ENCODE results near the gene CRYGN.

The CRYGN gene

GRCh38 chr7:151457534-151457933 is 17.6 kb upstream of the CRYGN start:
- H3K9ac ChIP-seq (ENCODE audit: low read depth, low read length, poor library complexity): no peak overlapping the region
- no peak overlapping the region for H2BK5ac ChIP-seq (ENCODE audit: low read length)
- no peak overlapping the region for H3K4me2 ChIP-seq (ENCODE audit: insufficient read depth, low read length, poor library complexity, severe bottlenecking)
- H3K4ac ChIP-seq (ENCODE audit: low read length): no peak overlapping the region
- H2BK12ac ChIP-seq (ENCODE audit: low read length): no peak overlapping the region
- H2BK15ac ChIP-seq (ENCODE audit: low read length): no peak overlapping the region
- no peaks in the 10 kb centered on the region for H3K36me3 ChIP-seq (replicated peaks in 1 of 2; ENCODE audit: control insufficient read depth in 2 of 2, insufficient read depth in 2 of 2, low read length in 2 of 2)
- H3K14ac ChIP-seq (ENCODE audit: low read length): no peak overlapping the region
- H3K23ac ChIP-seq (ENCODE audit: low read depth, low read length, poor library complexity): no peak overlapping the region
- no peaks in the 10 kb centered on the region for H3K27me3 ChIP-seq (ENCODE audit: control insufficient read depth in 3 of 3, insufficient read depth in 3 of 3, low read depth in 1 of 3, low read length in 3 of 3)
- no peaks in the 10 kb centered on the region for H3K79me1 ChIP-seq (ENCODE audit: low read depth, low read length)
- H2AK5ac ChIP-seq (ENCODE audit: low read depth, low read length): no peak overlapping the region
- H2AFZ ChIP-seq (ENCODE audit: low read length): no peak overlapping the region
- DNase-seq (ENCODE audit: low spot score): no peak
- no peak overlapping the region for H3K27ac ChIP-seq (replicated peaks; ENCODE audit: low read length)
- WGBS, 2 donors (ENCODE audit: extremely low coverage in 2 of 2, insufficient read length in 2 of 2, insufficient replicate concordance in 1 of 2): no CpG with 5 or more reads among the region's 6 CpGs
- H3K9me3 ChIP-seq (replicated peaks in 1 of 2; ENCODE audit: control insufficient read depth in 2 of 2, insufficient read depth in 1 of 2, low read depth in 1 of 2, low read length in 2 of 2): peaks cover 4 to 13% of the 10 kb centered on the region in 2 donors
- no peak overlapping the region for H2BK120ac ChIP-seq (ENCODE audit: low read depth, low read length)
- peaks cover 15 to 32% of the 10 kb centered on the region in 2 donors for H3K4me1 ChIP-seq (ENCODE audit: control insufficient read depth in 2 of 2, insufficient read depth in 1 of 2, low read depth in 1 of 2, low read length in 2 of 2)
- H4K91ac ChIP-seq (ENCODE audit: low read depth, low read length, poor library complexity): no peak overlapping the region
- no peak overlapping the region for H4K8ac ChIP-seq (ENCODE audit: low read depth, low read length)
- H3K4me3 ChIP-seq (ENCODE audit: low read length in 2 of 2): no peak overlapping the region
- H3K18ac ChIP-seq (ENCODE audit: low read length): no peak overlapping the region

GRCh38 chr7:151456782-151457181 is 16.8 kb upstream of the CRYGN start:
- no peak overlapping the region for H2BK12ac ChIP-seq (ENCODE audit: low read length)
- no peak overlapping the region for H3K4me3 ChIP-seq (ENCODE audit: low read length in 2 of 2)
- H3K18ac ChIP-seq (ENCODE audit: low read length): peak overlapping the region; percentile 7
- peaks cover 15 to 32% of the 10 kb centered on the region in 2 donors for H3K4me1 ChIP-seq (ENCODE audit: control insufficient read depth in 2 of 2, insufficient read depth in 1 of 2, low read depth in 1 of 2, low read length in 2 of 2)
- H2AFZ ChIP-seq (ENCODE audit: low read length): no peak overlapping the region
- H2BK5ac ChIP-seq (ENCODE audit: low read length): no peak overlapping the region
- H3K79me1 ChIP-seq (ENCODE audit: low read depth, low read length): no peaks in the 10 kb centered on the region
- H3K27me3 ChIP-seq (ENCODE audit: control insufficient read depth in 3 of 3, insufficient read depth in 3 of 3, low read depth in 1 of 3, low read length in 3 of 3): peaks cover 0 to 2% (median 0%) of the 10 kb centered on the region in 3 experiments
- H3K14ac ChIP-seq (ENCODE audit: low read length): no peak overlapping the region
- no CpG with 5 or more reads among the region's 4 CpGs for WGBS, 2 donors (ENCODE audit: extremely low coverage in 2 of 2, insufficient read length in 2 of 2, insufficient replicate concordance in 1 of 2)
- no peak overlapping the region for H3K4ac ChIP-seq (ENCODE audit: low read length)
- peaks cover 0 to 8% of the 10 kb centered on the region in 2 donors for H3K9me3 ChIP-seq (replicated peaks in 1 of 2; ENCODE audit: control insufficient read depth in 2 of 2, insufficient read depth in 1 of 2, low read depth in 1 of 2, low read length in 2 of 2)
- no peak overlapping the region for H3K4me2 ChIP-seq (ENCODE audit: insufficient read depth, low read length, poor library complexity, severe bottlenecking)
- no peak overlapping the region for H4K8ac ChIP-seq (ENCODE audit: low read depth, low read length)
- no peak overlapping the region for H3K23ac ChIP-seq (ENCODE audit: low read depth, low read length, poor library complexity)
- H3K27ac ChIP-seq (replicated peaks; ENCODE audit: low read length): no peak overlapping the region
- no peak overlapping the region for H2BK120ac ChIP-seq (ENCODE audit: low read depth, low read length)
- H2BK15ac ChIP-seq (ENCODE audit: low read length): no peak overlapping the region
- H3K9ac ChIP-seq (ENCODE audit: low read depth, low read length, poor library complexity): no peak overlapping the region
- H2AK5ac ChIP-seq (ENCODE audit: low read depth, low read length): no peak overlapping the region
- H3K36me3 ChIP-seq (replicated peaks in 1 of 2; ENCODE audit: control insufficient read depth in 2 of 2, insufficient read depth in 2 of 2, low read length in 2 of 2): no peaks in the 10 kb centered on the region
- DNase-seq (ENCODE audit: low spot score): no peak
- H4K91ac ChIP-seq (ENCODE audit: low read depth, low read length, poor library complexity): no peak overlapping the region

DNA sequence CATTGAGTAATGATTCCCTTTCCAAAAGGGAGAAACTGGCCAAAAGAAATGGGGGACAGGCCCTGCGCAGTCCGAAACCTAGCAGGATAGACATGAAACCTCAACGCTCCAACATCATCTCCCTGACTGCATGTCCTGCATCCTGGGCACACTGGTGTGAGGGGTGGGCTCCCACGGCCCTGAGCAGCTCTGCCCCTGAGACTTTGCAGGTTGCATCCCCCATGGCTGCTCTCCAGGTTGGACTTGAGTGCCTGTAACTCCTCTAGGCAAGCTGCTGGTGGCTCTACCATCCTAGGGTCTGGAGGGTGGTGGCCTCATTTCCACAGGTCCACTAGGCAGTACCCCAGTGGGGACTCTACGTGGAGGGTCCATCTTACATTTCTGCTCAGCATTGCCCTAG is 16.3 kb upstream of the CRYGN start:
- no peak overlapping the region for H2BK120ac ChIP-seq (ENCODE audit: low read depth, low read length)
- H2AFZ ChIP-seq (ENCODE audit: low read length): no peak overlapping the region
- H2BK12ac ChIP-seq (ENCODE audit: low read length): no peak overlapping the region
- no peak overlapping the region for H4K8ac ChIP-seq (ENCODE audit: low read depth, low read length)
- H3K14ac ChIP-seq (ENCODE audit: low read length): no peak overlapping the region
- no peak overlapping the region for H3K9ac ChIP-seq (ENCODE audit: low read depth, low read length, poor library complexity)
- no peaks in the 10 kb centered on the region for H3K36me3 ChIP-seq (replicated peaks in 1 of 2; ENCODE audit: control insufficient read depth in 2 of 2, insufficient read depth in 2 of 2, low read length in 2 of 2)
- no peak overlapping the region for H3K4ac ChIP-seq (ENCODE audit: low read length)
- H3K18ac ChIP-seq (ENCODE audit: low read length): peak overlapping the region; percentile 68
- H3K27ac ChIP-seq (replicated peaks; ENCODE audit: low read length): no peak overlapping the region
- no peaks in the 10 kb centered on the region for H3K79me1 ChIP-seq (ENCODE audit: low read depth, low read length)
- no peak overlapping the region for H2BK15ac ChIP-seq (ENCODE audit: low read length)
- H3K4me3 ChIP-seq (ENCODE audit: low read length in 2 of 2): no peak overlapping the region
- H3K4me1 ChIP-seq (ENCODE audit: control insufficient read depth in 2 of 2, insufficient read depth in 1 of 2, low read depth in 1 of 2, low read length in 2 of 2): peaks cover 15 to 30% of the 10 kb centered on the region in 2 donors
- peaks cover 0 to 8% of the 10 kb centered on the region in 2 donors for H3K9me3 ChIP-seq (replicated peaks in 1 of 2; ENCODE audit: control insufficient read depth in 2 of 2, insufficient read depth in 1 of 2, low read depth in 1 of 2, low read length in 2 of 2)
- H3K4me2 ChIP-seq (ENCODE audit: insufficient read depth, low read length, poor library complexity, severe bottlenecking): no peak overlapping the region
- DNase-seq (ENCODE audit: low spot score): no peak
- H2AK5ac ChIP-seq (ENCODE audit: low read depth, low read length): no peak overlapping the region
- H3K23ac ChIP-seq (ENCODE audit: low read depth, low read length, poor library complexity): peak overlapping the region; percentile 34
- H4K91ac ChIP-seq (ENCODE audit: low read depth, low read length, poor library complexity): no peak overlapping the region
- H3K27me3 ChIP-seq (ENCODE audit: control insufficient read depth in 3 of 3, insufficient read depth in 3 of 3, low read depth in 1 of 3, low read length in 3 of 3): peaks cover 0 to 7% (median 0%) of the 10 kb centered on the region in 3 experiments
- WGBS, 2 donors (ENCODE audit: extremely low coverage in 2 of 2, insufficient read length in 2 of 2, insufficient replicate concordance in 1 of 2): no CpG with 5 or more reads among the region's 5 CpGs
- no peak overlapping the region for H2BK5ac ChIP-seq (ENCODE audit: low read length)

GRCh38 chr7:151455690-151456089 is 15.7 kb upstream of the CRYGN start:
- H2BK15ac ChIP-seq (ENCODE audit: low read length): no peak overlapping the region
- peaks cover 0 to 8% of the 10 kb centered on the region in 2 donors for H3K9me3 ChIP-seq (replicated peaks in 1 of 2; ENCODE audit: control insufficient read depth in 2 of 2, insufficient read depth in 1 of 2, low read depth in 1 of 2, low read length in 2 of 2)
- no peak overlapping the region for H2AFZ ChIP-seq (ENCODE audit: low read length)
- no peak overlapping the region for H3K4me2 ChIP-seq (ENCODE audit: insufficient read depth, low read length, poor library complexity, severe bottlenecking)
- no peak overlapping the region for H2BK12ac ChIP-seq (ENCODE audit: low read length)
- no peak overlapping the region for H2BK120ac ChIP-seq (ENCODE audit: low read depth, low read length)
- H4K91ac ChIP-seq (ENCODE audit: low read depth, low read length, poor library complexity): no peak overlapping the region
- H3K4ac ChIP-seq (ENCODE audit: low read length): no peak overlapping the region
- H2AK5ac ChIP-seq (ENCODE audit: low read depth, low read length): no peak overlapping the region
- H3K36me3 ChIP-seq (replicated peaks in 1 of 2; ENCODE audit: control insufficient read depth in 2 of 2, insufficient read depth in 2 of 2, low read length in 2 of 2): no peaks in the 10 kb centered on the region
- H3K27ac ChIP-seq (replicated peaks; ENCODE audit: low read length): no peak overlapping the region
- peaks cover 15 to 28% of the 10 kb centered on the region in 2 donors for H3K4me1 ChIP-seq (ENCODE audit: control insufficient read depth in 2 of 2, insufficient read depth in 1 of 2, low read depth in 1 of 2, low read length in 2 of 2)
- peaks cover 0 to 12% (median 0%) of the 10 kb centered on the region in 3 experiments for H3K27me3 ChIP-seq (ENCODE audit: control insufficient read depth in 3 of 3, insufficient read depth in 3 of 3, low read depth in 1 of 3, low read length in 3 of 3)
- H2BK5ac ChIP-seq (ENCODE audit: low read length): no peak overlapping the region
- no peak overlapping the region for H3K9ac ChIP-seq (ENCODE audit: low read depth, low read length, poor library complexity)
- DNase-seq (ENCODE audit: low spot score): no peak
- H3K18ac ChIP-seq (ENCODE audit: low read length): peak overlapping the region; percentile 53
- H3K23ac ChIP-seq (ENCODE audit: low read depth, low read length, poor library complexity): no peak overlapping the region
- no peak overlapping the region for H3K14ac ChIP-seq (ENCODE audit: low read length)
- H3K79me1 ChIP-seq (ENCODE audit: low read depth, low read length): no peaks in the 10 kb centered on the region
- WGBS, 2 donors (ENCODE audit: extremely low coverage in 2 of 2, insufficient read length in 2 of 2, insufficient replicate concordance in 1 of 2): no CpG with 5 or more reads among the region's 4 CpGs
- no peak overlapping the region for H3K4me3 ChIP-seq (ENCODE audit: low read length in 2 of 2)
- no peak overlapping the region for H4K8ac ChIP-seq (ENCODE audit: low read depth, low read length)
